Colonic mucosa (tissue), 4 donors: Measurements from ENCODE around the gene C19orf44. TPM values are rescaled to one million over a fixed set of nuclear protein-coding genes. Genes with fewer than 3 reads are reported as not detected.
"Not testable (repeated sequence)": the region's sequence is repeated elsewhere in the genome, so short reads cannot be mapped to it uniquely, and the experiment has no call there.

Experiments
- DNase-seq: peaks from one replicate; pipeline ENCODE4 v3.0.0-alpha.2; 2020
- H3K27ac ChIP-seq: fragments of 200-600 bp; one replicate; pipeline ENCODE4 v1.8.0; 2021
- H3K27me3 ChIP-seq: fragments of 200-600 bp; one replicate; pipeline ENCODE4 v1.8.0; 2021
- H3K36me3 ChIP-seq: fragments of 200-600 bp; one replicate; pipeline ENCODE4 v1.8.0; 2021
- H3K4me1 ChIP-seq: fragments of 200-600 bp; one replicate; pipeline ENCODE4 v1.8.0; 2021; ENCODE audit warnings: mild to moderate bottlenecking
- H3K4me3 ChIP-seq: fragments of 200-600 bp; one replicate; pipeline ENCODE4 v1.8.0; 2021
- H3K9ac ChIP-seq, 2 donors: one replicate each; pipeline ENCODE4 v1.7.0; 2013; ENCODE audit warnings: control low read depth in 2 of 2, low read depth in 2 of 2, low read length in 2 of 2
- H3K9me3 ChIP-seq: fragments of 200-600 bp; one replicate; pipeline ENCODE4 v1.8.0; 2021
- intact Hi-C: fragments of 100-400 bp; cut with DNase I; formaldehyde crosslinking; loops from one replicate; pipeline ENCODE4 v1.14.1; 2022
- total RNA-seq, 2 donors: library from RNA; stranded (reverse); fragmentation: NEBNext Ultra II Directional in 1 of 2; extraction: Animal tissue kit (Norgen Biotek cat#: 25700) in 1 of 2; gene quantifications; one replicate each; pipeline ENCODE4 v1.2.1, GENCODE V29; 2021
- TF ChIP-seq, protein P1 (sequence below): fragments of 200-600 bp; IDR thresholded peaks from one replicate; pipeline ENCODE4 v1.8.0; 2022; ENCODE audit warnings: antibody characterized with exemption, mild to moderate bottlenecking
- donor health status: healthy.
- donor health status: DM: no; HTN: no; CAD: no.
- donor health status: DM: no; HTN: no; CAD: no.

The C19orf44 gene
- total RNA-seq, 2 donors from 2014 or later: 2.4 to 3.2 TPM

DNA sequence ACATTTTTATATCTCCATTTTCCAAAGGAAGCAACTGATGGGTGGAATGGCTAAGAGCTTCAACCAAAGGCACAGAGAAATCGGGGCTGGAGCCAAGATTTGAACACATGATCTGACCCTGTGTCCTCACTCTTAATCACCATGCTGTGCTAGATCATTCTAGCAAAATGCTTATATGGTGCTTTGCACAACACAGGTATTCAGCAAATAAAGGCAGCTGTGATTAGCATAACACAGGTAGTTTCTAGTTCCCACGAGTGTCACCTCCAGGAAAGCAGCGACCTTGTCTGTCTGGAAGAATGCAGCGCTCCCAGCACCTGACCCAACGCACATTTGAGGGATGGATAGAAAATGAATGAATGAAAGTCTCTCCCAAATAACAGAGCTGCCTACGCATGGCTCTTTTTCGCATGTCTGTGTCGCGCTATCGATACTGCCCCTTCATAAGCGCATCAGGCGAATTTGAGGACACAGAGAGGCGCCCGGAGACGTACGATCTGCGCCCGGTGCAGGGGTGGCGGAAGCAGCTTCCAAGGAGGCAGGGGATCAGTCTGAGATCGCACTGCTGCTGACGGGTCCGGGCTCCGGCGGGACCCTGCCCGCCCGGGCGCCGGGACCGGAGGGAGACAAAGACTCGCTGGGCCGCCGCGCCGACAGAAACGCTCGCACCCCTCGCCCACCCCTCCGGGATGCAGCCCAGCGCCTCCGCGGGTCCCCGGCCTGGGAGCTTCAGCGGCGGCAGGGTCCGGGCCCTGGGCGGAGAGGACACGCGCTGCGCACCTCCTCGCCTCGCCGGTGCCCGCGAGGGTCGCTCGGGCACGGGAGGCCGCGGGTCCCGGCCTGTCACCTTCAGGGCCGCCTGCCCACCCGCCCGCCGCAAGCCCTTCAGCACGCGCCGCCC is 25.0 kb upstream of the C19orf44 start:
- DNase-seq: peak; percentile 44
- H3K36me3 ChIP-seq: no peaks in the 10 kb centered on the region
- intact Hi-C loops: no loop called here
- no peaks in the 10 kb centered on the region for H3K27me3 ChIP-seq
- peak overlapping the region; percentile 85 to 88 for H3K9ac ChIP-seq
- no peaks in the 10 kb centered on the region for H3K9me3 ChIP-seq
- peaks cover 16% of the 10 kb centered on the region for H3K4me1 ChIP-seq
- H3K4me3 ChIP-seq: peak overlapping the region; percentile 99
- TF ChIP-seq, protein P1, sequence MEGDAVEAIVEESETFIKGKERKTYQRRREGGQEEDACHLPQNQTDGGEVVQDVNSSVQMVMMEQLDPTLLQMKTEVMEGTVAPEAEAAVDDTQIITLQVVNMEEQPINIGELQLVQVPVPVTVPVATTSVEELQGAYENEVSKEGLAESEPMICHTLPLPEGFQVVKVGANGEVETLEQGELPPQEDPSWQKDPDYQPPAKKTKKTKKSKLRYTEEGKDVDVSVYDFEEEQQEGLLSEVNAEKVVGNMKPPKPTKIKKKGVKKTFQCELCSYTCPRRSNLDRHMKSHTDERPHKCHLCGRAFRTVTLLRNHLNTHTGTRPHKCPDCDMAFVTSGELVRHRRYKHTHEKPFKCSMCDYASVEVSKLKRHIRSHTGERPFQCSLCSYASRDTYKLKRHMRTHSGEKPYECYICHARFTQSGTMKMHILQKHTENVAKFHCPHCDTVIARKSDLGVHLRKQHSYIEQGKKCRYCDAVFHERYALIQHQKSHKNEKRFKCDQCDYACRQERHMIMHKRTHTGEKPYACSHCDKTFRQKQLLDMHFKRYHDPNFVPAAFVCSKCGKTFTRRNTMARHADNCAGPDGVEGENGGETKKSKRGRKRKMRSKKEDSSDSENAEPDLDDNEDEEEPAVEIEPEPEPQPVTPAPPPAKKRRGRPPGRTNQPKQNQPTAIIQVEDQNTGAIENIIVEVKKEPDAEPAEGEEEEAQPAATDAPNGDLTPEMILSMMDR: no peak
- peak overlapping the region; percentile 69 for H3K27ac ChIP-seq

DNA sequence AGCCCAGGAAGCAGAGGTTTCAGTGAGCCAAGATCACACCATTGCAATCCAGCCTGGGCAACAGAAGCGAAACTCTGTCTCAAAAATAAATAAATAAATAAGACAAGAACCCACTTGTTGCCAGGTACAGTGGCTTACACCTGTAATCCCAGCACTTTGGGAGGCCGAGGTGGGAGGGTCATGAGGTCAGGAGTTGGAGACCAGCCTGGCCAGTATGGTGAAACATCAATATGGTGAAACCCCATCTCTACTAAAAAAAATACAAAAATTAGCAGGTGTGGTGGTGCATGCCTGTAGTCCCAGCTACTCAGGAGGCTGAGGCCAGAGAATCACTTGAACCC is 23.7 kb upstream of the C19orf44 start:
- DNase-seq, H3K9me3 ChIP-seq, intact Hi-C loops, H3K36me3 ChIP-seq, H3K27me3 ChIP-seq: not testable (repeated sequence)
- Histone ChIP-seq H3K4me1 (peaks cover 16% of the 10 kb centered on the region), H3K4me3 (peak overlapping the region; percentile 99), H3K9ac (peak overlapping the region in 1 of 2 donors; percentile 67), H3K27ac (peak overlapping the region; percentile 69)

DNA sequence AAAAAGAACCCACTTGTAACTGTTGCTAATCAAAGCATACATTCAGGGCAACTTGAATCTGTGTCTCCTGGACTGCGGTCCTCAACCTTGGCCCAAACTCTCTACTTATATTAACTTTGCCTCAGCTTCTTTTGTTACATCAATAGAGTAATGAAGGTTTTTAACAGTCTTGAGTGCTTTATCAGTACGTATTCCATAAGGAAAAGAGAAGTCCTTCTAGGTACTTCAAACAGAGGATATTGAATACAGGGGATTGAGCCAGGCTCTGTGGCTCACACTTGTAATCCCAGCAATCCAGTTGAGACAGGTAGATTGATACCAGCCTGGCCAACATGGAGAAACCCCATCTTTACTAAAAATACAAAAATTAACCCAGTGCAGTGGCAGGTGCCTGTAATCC is 23.2 kb upstream of the C19orf44 start:
- Histone ChIP-seq H3K9ac (no peak overlapping the region), H3K4me3 (no peak overlapping the region), H3K4me1 (peaks cover 16% of the 10 kb centered on the region), H3K9me3 (no peaks in the 10 kb centered on the region), H3K27me3 (no peaks in the 10 kb centered on the region), H3K36me3 (no peaks in the 10 kb centered on the region), H3K27ac (no peak overlapping the region)
- TF ChIP-seq, protein P1: no peak
- intact Hi-C loops: no loop called here
- DNase-seq: no peak

DNA sequence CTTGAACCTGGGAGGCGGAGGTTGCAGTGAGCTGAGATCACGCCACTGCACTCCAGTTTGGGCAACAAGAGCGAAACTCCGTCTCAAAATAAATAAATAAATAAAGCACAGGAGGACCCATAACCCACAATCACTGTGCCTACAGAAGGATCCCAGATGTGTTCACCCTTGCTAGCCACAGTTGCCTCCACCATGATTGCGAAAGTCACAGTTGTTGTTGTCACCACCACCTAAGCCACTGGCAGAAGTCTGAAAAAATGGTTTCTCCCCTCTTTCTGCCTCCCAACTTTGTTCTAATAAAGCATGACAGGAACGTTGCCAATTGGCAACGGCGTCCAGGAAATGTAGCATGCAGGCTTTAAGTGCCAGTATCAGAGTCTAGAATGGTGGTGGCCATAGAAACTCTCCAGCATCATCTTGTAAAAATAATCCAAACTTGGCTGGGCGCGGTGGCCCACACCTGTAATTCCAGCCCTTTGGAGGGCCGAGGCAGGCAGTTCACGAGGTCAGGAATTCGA is 22.3 kb upstream of the C19orf44 start:
- Histone ChIP-seq H3K4me1 (peaks cover 16% of the 10 kb centered on the region), H3K9me3 (no peaks in the 10 kb centered on the region), H3K4me3 (no peak overlapping the region), H3K27me3 (no peaks in the 10 kb centered on the region), H3K27ac (no peak overlapping the region), H3K9ac (no peak overlapping the region), H3K36me3 (no peaks in the 10 kb centered on the region)
- TF ChIP-seq, protein P1: no peak
- DNase-seq: no peak
- intact Hi-C loops: no loop called here

DNA sequence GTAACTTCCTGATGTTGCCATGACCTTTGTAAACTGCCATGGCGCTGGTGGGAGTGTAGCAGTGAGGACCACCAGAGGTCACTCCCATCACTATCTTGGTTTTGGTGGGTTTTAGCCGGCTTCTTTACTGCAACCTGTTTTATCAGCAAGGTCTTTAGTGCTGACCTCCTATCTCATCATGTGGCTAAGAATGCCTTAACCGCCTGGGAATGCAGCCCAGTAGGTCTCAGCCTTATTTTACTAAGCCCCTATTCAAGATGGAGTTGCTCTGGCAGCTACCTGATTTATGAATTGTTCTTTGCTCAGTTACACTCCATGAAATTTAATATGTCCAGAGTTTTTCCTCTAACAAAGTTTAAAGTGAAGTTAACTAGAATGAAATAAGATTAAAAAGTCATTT is 19.8 kb upstream of the C19orf44 start:
- Histone ChIP-seq H3K27me3 (no peaks in the 10 kb centered on the region), H3K4me3 (no peak overlapping the region), H3K36me3 (no peaks in the 10 kb centered on the region), H3K9me3 (no peaks in the 10 kb centered on the region), H3K4me1 (no peaks in the 10 kb centered on the region), H3K9ac (no peak overlapping the region), H3K27ac (no peak overlapping the region)
- TF ChIP-seq, protein P1: no peak
- no peak for DNase-seq
- intact Hi-C loops: no loop called here

DNA sequence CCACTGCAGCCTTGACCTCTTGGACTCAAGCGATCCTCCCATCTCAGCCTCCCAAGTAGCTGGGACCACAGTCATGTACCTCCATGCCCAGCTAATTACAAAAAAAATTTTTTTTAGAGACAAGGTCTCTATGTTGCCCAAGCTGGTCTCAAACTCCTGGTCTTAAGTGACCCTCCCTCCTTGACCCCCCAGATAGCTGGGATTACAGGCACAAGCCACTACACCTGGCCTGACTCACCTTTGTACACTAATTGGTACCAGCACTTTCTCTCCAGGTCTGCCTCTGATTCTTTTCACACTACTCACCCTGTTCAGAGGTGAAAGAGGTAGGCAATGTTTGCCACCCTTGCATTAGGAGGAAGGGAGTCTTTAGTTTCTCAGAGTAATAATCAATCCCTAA is 18.9 kb upstream of the C19orf44 start:
- TF ChIP-seq, protein P1: no peak
- Histone ChIP-seq H3K4me1 (no peaks in the 10 kb centered on the region), H3K4me3 (no peak overlapping the region), H3K27me3 (no peaks in the 10 kb centered on the region), H3K9ac (no peak overlapping the region), H3K9me3 (no peaks in the 10 kb centered on the region), H3K36me3 (no peaks in the 10 kb centered on the region), H3K27ac (no peak overlapping the region)
- no peak for DNase-seq
- intact Hi-C loops: no loop called here
